CD4-positive, alpha-beta T cell treated with Interleukin-2 at 100 ng/mL for 4 hours (primary cell): ENCODE data around the gene MPZL2.
"Not testable (repeated sequence)": the region's sequence is repeated elsewhere in the genome, so short reads cannot be mapped to it uniquely, and the experiment has no call there.

Experiments used
- DNase-seq: peaks from one replicate; pipeline ENCODE4 v3.0.0-alpha.2; 2020; ENCODE audit warnings: low spot score

Gene MPZL2

DNA sequence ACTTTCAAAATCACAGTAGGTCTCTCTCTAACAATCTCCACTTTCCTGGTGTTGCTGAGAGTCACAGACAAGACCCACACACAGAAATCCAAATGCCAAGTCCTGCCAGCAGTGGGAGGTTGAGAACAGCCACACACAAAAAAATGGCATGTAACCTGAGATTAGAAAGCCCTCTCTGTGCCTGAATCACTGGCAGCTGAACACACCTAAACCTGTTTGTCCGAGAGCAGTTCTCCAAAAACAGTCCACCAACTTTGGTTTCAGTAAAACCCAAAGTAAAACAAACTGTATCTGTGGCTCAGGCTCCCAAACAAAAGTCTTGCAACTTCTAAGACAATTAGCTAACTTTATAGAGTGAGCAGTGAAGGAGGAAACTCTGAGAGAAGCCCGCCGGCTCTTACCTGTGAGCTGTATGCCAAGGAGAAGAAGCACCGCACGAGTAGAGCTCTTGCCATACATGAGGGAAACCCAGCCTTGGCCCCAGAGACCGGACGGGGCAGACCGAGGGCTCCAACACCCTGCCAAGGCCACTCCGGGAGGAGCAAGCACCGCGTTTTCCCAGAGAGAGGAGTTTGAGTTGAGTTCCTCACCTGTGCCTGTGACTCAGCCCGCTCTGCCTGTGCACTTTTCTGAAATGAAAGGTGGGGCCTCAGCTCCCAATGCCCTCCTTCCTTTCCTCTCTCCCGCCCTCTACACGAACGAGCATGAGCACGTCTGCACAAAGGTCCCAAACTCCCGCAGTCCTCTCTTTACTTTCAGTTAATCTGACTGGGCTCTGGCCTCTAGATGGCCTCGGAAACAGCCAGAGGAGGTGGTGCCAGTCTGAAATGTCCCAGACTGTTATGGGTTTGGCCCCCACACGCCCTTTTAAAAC lies at the start of gene MPZL2:
TSS of gene MPZL2 (minus strand) at position 603 of the 874 bp plus-strand sequence. CDS start at position 459, 144 bp downstream.
- DNase-seq = peak; percentile 19

DNA sequence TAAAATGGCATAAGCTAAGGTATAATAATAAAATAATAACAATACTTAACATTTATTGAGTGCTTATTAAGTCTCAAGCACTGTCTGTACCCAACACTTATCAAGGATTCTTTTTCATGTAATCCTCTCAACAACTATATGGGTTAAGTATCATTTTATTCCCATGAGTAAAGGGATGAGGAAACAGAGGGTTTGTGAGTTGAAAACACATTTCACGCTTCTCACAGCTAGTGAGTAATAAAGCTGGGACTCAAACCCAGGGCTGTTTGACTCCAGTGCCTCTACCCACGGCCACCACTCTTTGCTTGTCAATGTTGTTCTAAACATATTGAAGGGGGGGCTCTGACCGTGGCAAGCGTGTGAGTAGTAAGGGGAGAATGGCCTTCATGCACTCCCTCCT lies 49.1 kb upstream of the MPZL2 start:
- DNase-seq = no peak

DNA sequence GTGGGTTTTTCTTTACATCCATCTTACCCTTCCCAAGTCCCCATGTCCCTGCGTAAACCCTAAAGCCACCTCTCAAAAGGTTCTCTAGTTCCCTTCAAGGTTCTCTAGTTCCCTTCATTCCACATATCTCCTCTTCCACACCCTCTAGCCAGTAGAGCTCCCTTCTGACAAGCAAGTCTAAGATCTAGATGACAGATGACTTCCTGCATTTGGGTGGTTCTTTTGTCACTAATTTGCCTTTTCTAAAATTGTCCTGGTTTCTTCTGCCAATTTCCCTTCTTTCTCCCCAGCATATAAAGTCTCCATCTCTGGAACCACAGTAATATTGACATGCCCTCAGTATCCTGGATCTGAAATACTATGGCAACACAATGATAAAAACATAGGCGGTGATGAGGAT lies 48.2 kb upstream of the MPZL2 start:
- no peak for DNase-seq

DNA sequence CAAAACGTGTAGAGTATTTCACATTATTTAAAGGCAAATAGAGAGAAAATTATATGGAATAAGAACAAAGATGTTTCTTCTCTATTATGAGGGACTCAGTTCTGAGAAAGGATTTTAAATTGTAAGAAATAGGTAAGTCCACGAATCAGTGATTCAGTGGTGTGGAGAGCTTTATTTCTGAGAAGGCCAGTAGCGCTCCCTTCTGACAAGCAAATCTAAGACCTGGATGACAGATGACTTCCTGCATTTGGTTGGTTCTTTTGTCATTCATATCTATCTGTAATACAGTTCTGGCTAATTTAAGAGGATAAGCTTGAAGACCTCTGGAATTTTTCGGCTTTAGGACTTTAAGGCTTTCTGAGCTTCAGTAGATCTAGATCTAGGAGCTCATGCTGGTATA lies 47.4 kb upstream of the MPZL2 start:
- peak; percentile 70 for DNase-seq

DNA sequence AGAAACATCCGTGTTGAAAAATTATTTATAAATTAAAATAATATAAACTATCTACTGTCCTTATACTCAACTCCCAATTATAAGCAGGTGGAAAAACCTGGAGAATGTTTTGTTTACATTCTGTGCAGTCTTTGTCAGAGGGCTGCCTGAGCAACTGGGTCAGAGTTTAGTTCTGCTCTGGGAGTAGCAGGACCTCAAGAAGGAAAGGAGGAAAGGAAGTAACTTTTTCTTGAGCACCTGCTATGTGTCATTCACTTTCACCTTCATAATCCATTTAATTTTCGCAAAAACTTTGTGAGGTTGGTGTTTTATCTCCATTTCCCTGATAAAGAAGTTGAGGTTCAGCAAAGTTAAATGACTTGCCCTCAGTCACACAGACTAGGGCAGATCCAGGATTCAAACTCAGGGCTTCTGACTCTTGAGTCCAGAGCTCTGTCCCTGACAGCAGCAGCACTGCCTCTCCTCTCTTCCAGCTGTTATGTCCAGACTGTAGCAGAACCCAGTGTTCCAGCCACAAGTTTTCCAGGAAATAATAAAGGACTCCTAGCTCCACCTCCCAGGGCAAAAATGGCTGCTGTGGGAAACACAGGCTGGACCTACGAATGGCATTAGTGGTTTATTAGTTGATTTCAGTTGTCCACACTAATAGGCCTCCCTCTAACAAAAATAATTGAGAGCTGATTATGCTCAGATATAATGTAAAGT lies 46.8 kb upstream of the MPZL2 start:
- no peak for DNase-seq

DNA sequence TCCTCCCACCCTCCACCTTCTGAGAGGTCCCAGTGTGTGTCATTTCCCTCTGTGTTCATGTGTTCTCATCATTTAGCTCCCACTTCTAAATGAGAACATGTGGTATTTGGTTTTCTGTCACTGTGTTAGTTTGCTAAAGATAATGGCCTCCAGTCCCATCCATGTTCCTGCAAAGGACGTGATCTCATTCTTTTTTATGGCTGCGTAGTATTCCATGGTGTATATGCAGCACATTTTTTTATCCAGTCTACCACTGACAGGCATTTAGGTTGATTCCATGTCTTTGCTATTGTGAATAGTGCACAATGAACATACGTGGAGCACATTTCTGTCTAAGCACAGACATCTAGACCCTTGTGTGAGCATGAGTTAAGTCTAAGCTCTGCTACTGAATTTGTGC lies 46.2 kb upstream of the MPZL2 start:
- DNase-seq = no peak

DNA sequence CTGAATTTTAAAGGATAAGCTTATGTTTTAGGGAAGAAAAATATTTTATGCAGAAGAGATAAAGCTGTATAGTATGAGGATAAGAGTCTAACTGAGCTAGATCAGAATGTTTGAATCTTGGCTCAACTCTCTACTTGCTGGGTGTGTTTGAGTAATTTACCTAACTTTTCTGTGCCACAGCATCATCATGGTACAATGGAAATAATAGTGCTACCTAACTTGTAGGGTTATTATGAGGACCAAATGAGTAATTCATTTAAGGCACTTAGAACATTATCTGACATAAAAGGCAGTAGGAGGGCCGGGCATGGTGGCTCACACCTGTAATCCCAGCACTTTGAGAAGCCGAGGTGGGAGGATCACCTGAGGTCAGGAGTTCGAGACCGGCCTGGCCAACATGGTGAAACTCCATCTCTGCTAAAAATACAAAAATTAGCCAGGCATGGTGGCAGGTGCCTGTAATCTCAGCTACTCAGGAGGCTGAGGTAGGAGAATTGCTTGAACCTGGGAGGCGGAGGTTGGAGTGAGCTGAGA lies 45.0 kb upstream of the MPZL2 start:
- not testable (repeated sequence) for DNase-seq

DNA sequence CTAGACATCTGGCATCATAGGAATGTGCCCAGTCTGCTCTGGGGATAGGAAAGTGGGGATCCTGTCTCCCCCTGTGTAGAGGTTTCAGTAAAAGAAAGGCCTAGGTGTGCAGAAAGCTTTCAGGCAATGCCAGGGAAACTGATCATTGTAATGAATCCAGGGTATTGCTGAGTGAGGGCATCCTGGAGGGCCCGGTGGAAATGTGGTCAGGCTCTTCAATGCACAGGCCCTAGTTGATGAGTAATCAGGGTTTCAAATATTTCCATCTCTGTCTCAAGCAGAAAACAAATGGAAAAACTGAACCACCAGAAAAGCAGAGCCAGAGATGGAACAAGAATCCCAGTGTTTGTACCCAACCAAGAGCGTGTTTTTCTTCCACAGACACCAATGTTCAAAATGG lies 42.5 kb upstream of the MPZL2 start:
- peak; percentile 42 for DNase-seq

DNA sequence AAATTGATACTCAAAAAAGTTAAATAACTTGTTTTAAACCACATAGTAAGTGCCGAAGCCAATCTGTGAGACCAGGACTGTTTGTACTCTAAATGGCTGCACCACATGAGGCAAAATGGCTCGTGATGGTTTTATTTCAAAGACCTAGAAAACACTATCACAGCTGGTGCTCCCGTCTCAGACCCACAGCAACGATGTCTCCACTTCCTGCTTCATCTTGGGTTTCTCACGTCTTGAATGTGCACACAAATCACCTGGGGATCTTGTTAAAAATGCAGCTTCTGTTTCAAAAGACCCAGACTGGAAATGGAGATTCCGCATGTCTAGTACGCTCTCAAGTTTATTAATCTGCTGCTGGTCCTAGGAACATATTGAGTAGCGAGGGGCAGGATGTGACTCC lies 41.6 kb upstream of the MPZL2 start:
- peak; percentile 67 for DNase-seq

DNA sequence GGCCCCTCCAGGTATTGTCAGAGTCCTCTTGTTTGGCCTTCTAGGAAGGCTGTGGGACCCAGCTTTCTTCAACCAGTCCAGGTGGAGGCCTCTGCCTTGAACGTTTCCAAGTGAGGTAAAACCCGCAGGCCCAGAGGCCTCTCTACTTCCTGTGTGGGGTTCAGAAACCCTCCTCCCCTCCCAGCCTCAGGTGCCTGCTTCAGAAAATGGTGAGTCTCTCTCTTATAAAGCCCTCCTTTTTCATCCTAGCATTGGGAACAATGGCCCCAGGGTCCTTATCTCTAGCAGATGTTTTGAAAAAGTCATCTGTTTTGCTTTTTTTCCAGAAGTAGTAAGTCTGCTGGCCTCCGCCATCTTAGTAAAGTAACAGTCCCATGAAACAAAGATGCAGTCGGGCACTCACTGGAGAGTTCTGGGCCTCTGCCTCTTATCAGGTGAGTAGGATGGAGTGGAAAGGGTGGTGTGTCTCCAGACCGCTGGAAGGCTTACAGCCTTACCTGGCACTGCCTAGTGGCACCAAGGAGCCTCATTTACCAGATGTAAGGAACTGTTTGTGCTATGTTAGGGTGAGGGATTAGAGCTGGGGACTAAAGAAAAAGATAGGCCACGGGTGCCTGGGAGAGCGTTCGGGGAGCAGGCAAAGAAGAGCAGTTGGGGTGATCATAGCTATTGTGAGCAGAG lies 40.6 kb upstream of the MPZL2 start, which contains the start of gene CD3E:
TSS of gene CD3E (plus strand) at position 163 of the 681 bp plus-strand sequence. CDS start at position 386, 223 bp downstream.
- peak; percentile 72 for DNase-seq

DNA sequence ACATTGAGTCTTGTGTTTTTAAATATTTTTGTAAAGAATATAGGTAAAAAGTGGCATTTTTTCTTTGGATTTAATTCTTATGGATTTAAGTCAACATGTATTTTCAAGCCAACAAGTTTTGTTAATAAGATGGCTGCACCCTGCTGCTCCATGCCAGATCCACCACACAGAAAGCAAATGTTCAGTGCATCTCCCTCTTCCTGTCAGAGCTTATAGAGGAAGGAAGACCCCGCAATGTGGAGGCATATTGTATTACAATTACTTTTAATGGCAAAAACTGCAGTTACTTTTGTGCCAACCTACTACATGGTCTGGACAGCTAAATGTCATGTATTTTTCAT lies 40.1 kb upstream of the MPZL2 start:
- DNase-seq = no peak

DNA sequence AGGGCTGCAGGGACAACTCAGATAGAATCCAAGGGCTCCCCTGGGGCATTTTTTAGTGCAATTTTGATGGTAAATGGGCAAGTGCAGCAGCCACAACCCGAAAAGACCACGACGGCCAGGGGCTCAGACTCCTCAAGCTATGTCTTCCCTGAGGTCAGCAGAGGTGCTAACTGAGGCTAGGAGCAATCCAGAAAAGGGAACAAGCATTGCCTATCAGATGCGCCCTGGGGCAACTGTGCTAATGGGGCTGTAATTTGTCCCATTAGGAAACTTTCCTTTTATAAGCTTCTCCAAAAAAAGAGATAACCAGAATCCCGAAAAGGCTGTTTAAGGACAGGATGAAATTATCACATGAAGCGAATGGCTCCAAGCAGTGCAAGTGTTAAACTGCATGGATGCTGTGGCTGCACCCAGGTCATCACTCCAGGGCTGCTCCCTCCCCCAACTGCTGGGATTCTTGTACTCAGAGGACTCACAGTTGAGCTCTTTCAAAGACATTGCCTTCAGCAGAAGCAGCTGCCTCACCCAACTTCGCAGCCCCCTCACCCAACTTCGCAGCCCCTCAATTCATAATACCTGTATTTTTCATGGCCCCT lies 37.6 kb upstream of the MPZL2 start:
- no peak for DNase-seq

DNA sequence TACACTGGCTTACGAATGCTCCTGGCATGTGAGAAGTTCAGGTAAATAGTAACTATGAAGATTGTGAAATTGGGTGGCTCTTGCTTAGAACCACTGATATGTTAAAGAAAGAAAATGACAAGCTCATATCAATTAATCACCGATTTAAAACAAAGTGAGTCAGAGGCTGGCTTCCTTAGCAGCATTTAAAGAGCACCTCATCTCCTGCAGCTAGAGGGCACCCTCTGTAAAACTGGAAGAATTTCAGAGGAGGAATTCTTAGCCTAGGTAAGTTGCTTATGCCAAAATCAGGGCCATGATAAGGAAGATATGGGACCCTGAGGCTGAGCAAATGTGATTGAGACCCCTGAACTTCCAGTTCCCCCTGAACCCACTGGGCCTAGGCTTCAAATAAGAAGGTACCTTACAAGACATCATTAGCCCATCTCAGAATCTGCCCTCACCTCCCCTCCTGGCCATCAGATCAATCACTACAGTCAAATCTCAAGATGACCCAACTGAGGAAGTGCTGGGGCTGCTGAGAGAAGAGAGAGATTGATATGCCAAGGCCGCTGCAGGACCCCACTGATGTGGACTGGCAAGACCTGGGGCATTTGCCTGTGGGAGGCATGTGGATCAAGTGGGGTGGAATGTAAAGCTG lies 31.8 kb upstream of the MPZL2 start:
- peak; percentile 82 for DNase-seq

DNA sequence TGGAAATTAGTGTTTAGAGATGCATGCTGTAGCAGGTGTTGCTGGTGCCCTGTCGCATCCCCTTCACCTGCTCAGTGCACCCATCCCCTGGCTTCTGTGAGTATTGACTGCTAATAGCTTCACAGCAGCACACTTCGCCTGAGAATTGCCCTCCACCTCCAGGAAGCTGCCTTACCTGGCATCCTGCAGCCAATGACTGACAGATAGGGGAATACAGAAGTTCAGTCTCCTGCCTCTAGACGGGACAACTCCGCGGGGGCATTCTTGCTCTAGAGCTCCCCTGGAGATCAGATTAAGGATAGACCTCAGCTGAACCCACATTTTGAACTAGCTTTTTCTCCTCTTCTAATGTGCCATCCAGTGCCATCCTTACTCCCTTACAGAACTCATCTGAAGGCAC lies 31.1 kb upstream of the MPZL2 start:
- DNase-seq = no peak

DNA sequence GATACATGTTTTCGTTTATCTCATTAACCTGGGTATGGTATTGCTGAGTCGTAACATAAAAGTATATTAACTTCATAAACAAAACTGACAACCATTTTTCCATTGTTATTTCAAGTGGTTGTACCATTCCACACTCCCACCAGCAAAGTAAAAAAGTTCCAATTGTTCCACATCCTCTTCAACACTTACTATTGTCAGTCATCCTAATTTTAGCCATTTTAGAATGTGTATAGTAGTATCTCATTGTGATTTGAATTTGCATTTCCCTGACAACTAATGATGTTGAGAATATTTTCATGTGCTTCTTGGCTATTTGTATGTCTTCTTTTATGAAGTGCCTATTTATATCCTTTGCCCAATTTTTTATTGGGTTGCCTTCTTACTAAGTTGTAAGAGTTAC lies 30.0 kb upstream of the MPZL2 start:
- no peak for DNase-seq

DNA sequence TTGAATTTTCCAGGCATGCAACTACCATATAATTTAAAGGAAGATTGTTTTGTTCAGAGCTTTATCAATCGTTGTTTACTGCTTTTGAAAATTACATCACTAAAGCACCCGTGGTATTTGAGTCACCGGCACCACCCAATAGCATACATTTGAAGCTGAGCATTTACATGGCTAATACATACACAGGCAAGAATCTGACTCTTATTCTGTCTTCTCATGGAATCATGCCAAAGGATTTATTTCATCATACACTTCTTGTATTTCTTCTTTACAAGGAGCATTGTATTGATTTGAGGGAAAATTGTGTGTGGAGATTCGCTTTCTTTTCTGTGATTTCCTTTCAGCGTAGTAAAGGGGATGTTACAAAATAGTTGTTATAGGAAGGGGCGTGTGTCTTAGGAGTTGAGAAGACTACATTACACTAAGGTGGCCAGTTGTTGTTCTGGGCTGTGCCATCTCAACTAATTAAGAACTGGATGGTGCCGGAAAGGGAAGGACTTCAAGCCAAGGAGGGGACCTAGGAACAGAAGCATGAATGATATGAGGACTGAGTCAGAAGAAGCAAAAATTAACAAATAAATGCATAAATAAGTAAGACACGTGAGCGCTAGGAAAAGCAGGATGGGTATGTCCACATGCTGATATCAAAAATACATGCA lies 27.5 kb upstream of the MPZL2 start:
- no peak for DNase-seq

DNA sequence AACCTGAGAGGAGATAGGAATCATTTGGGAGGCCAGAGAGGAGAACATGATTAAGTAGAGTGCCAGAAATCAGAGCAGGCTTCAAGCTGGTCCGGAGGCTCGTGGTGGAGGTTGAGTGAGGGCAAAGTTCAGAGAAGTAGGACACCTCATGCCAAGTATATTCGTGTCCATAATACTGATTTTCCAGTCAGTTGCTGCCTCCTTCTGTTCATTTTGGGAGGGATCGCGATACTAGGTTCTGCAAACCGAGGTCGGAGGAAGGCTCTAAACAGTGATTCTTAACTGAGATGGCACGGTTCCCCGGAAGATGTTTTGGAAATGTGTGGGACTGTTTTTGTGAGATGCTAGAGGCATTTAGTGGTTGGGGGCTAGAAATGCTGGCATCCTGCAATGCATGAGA lies 26.8 kb upstream of the MPZL2 start:
- DNase-seq = peak; percentile 74

DNA sequence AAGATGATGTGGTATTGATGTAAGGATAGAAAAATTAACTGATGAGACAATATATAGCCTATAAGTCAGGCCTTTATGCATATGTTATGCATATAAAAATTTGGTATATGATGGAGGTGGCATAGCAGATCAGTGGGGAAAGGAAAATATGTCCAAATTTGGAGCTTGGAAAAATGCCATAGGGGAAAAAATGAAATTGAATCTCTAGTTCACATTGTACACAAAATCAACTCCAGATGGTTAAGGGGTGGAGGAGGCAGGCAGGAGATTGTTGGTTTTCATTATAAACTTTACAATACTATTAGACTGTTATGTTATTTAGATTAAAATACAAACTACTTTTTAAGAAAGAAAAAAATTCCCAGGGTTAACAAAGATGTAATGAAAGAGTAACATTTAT lies 25.3 kb upstream of the MPZL2 start:
- DNase-seq = no peak

DNA sequence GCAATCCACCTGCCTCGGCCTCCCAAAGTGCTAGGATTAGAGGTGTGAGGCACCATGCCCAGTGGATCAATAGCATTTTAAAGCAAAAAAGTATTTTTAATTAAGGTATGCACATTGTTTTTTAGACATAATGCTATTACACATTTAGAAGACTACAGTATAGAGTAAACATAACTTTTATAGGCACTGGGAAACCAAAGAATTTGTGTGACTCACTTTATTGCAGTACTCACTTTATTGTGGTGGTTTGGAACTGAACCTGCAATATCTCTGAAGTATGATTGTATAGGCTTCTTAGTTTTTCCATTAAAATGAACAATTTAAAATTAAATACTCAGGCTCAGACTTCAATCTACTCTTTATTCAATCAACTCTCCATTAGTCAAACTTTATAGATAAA lies 22.9 kb upstream of the MPZL2 start:
- no peak for DNase-seq

DNA sequence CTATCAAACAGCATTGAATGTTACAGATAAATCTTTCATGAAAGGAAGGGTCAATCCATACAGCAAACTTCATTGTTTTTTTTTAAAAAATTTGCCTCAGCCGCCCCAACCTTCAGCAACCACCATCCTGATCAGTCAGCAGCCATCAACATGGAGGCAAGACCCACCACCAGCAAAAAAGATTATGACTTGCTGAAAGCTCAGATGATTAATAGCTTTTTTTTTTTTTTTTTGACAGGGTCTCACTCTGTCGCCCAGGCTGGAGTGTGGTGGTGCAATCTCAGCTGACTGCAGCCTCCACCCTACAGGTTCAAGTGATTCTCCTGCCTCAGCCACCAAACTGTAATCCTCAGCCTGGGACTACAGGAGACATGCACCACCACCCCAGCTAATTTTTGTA lies 22.4 kb upstream of the MPZL2 start:
- DNase-seq = no peak

DNA sequence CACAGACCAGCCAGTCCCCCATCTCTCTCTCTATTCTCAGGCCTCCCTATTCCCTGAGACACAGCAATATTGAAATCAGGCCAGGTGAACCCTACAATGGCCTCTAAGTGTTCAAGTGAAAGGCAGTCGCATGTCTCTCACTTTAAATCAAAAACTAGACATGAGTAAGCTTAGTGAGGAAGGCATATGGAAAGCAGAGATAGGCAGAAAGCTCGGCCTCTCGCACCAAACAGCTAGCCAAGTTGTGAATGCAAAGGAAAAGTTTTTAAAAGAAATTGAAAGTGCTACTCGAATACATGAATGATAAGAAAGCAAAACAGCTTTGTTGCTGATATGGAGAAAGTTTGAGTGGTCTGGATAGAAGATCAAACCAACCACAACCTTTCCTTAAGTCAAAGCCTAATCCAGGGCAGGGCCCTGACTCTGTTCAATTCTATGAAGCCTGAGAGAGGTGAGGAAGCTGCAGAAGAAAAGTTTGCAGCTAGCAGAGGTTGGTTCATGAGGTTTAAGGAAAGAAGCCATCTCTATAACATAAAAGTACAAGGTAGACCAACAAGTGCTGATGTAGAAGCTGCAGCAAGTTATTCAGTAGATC lies 19.8 kb upstream of the MPZL2 start:
- no peak for DNase-seq
